Stimulated activated CD8-positive, alpha-beta memory T cell treated with anti-CD3 and anti-CD28 coated beads, Interleukin-7, amount 100 ng/mL, for 1 hour (primary cell): ENCODE data around the gene ARHGDIA.

Experiments
- DNase-seq, 2 donors: peaks; one replicate each; pipeline ENCODE4 v3.0.0-alpha.2; 2020; ENCODE audit warnings: low read depth in 2 of 2

Gene ARHGDIA

DNA sequence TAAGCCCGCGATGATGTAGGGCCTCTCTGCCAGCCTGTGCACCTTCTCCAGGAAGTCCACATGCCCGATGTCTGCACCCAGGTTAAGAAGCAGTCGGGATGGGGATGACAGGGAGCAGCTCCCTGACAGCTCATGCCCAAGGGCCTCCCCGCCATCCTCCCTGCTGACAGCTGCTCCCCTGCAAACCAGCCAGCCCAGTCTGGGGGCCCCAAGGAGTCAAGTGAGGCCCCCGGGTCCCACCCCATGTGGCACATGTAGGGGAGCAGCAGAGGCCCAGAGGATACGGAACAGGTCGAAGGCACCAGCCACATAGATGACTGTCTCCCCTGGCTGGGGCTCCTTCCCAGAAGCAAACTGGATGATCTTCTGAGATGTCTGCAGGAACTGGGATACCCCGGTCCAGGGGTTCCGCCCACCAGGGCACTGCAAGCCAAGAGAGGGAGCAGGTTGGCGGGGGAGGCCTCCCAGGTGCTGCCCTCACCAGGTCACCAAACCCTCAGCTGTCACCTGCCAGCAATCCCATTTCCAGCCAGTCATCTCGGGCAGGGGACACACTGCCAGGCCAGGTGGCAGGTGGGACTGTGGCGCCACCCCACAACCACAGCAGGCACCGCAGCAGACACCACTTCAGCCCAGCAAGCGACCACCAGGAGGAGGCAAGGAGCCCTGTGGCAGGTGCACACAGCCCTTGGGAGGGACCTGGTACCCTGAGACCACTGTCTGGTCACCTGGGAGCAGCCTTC is 35.5 kb upstream of the ARHGDIA start:
- no peak for DNase-seq

DNA sequence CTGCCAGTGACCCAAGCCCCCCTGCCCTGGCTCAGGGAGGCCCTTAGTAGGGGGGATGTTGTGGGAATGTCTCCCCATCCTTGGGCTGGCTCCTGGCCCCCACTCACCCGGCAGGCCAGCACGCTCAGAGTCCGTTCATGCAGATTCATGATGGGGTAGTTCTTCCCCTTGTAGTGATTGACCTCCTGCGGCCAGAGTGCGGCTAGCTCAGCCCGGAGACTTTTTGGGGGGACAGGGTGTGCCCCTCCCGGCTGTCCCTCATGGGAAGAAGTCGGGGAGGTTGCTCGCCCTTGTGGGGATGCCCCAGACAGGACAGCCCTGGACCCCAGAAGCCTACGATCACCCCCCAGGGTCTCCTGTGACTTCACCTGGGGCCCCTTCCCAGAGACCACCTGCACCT is 34.9 kb upstream of the ARHGDIA start:
- DNase-seq: no peak

DNA sequence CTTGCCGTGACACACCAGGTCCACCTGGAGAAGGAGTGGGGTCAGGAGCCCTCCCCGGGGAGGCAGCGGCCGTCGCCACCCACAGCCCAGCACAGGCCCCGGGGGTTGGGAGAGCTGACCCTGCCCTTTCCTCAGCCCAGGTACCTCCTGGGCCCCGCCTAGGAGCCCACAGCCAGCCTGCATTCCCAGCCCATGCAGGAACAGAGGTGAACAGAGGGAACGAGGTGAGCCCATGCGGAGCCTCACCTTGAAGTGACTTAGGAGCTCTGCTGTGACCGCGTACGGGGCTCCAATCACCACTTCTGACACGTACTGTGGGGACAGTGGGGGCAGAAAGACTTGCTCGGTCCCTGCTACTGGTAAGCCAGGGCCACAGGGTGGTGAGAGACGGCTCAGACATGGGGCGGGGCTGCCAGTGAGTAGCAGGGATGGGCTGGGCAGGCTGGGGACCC is 34.3 kb upstream of the ARHGDIA start:
- no peak for DNase-seq

DNA sequence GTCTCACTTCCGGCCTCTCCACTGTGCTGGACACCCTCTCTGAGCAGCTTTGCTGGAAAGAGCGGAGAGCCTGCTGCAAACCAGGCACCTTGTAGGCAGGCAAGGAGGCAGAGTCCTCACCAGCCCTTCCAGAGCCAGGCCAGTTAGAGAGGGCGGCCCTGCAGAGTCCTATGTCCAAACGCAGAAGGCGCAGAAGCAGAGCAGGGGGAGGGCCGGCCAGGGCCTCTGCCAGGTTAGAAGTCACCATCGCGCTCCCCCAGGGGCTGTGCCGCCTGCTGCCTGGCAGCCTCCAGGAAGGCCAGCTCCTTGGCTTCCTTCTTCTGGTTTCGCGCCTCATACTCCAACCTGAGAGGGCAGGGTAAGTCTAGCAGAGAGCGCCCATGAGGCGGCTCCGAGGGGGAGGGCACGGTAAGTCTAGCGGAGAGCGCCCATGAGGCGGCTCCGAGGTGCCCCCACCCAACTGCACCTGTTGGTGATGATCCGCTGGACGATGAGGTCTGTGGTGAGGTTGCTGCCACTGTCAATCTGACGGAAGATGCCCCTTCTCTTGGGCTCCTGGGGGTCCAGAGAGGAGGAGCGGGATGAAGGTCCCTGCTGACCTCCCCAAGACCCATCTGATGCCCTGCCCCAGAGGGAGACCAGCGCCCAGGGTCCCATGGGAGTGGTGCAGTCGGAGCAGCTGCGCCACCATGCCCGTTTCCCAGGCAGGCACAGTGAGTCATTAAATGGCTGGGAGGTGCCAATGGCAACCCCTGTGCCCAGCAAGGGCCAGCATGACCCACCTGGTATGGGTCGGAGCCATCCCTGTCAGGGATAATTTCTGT is 33.7 kb upstream of the ARHGDIA start:
- no peak for DNase-seq

DNA sequence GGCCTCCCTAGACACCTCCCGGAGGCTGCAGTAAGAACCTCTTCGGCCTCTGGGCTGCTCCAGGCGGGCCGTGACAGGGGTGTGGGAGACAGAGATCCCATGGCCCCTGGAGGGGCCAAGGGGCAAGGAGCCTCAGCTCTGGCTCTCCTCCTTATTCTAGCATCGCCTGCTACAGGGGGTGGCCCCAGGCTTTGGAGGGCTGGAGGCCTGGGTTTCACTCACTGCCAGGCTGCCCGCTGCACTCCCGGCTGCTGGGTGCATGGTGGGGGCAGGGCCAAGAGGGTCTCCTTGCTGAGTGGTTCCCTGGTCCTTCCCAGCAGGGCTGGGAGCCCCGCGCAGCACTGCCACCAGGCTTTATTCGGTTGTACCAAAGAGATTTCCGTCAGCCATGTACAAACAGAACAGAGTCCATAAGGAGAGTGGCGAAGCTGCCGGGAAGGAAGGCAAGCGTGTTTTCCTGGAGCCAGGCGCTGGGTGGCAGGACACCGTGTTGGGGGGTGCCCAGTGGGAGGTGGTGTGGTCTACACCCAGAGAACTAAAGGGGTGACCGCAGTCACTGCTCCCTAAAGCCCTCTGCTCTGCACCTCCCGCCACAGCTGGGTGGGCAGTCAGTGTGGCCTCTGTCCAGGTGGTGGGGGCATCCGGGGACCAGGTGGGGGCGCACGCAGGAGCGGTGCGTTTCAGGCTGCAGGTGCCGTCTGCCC is 32.9 kb upstream of the ARHGDIA start:
- DNase-seq: no peak

DNA sequence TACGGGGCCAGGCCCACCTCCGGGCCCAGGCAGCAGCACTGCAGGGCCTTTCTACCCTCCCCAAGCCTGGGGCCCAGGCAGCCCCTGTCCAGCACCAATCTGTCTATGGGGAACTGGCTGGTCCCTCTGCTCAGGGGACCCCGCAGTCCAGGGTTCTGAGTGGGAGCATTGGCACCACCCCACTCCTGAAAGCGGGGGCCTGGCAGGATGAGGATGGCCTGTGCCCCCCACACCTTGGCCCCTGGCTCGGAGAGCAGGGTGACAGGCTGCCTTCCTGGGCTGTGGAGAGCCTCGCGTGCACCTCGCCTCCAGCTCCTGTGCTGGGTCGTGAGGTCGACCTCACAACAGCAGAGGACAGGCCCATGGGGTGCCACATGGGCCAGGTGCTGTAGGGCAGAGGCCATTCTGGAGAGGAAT is 32.3 kb upstream of the ARHGDIA start:
- no peak for DNase-seq

DNA sequence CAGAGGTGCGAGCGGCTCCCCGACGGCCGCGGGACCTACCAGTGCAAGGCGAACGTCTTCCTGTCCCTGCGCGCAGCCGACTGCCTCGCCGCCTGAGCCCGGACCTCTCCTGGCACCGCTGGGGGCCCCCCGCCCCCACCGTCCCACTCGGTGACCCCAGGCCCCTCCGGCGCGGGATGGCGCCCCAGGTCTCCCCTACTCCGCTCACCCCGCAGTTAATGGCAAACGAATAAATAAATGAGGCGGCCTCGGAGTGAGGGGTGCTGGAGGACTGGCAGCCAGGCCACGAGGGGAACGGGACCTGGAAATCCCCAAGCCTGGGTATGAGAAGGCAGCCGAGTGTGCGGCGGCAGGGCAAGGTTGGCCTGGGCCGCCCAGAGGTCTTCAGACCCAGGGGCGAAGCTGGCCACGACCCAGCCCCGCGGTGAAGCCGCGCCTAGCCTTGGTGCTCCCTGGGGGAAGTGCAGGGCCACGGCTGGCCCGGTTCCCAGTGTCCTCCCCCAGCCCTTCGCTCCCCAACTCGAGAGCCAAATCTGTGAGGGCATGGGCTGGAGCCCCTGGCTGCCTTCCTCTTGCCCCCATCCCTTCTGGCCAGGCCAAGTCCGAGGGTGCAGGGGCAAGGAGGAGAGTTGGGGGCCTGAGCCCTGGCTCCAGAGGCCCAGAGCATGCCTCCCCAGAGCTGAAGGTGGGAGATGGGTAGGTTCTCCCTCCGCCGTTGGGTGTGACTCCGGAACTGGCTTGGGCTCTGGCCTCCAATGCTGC is 31.7 kb upstream of the ARHGDIA start:
- DNase-seq: no peak

DNA sequence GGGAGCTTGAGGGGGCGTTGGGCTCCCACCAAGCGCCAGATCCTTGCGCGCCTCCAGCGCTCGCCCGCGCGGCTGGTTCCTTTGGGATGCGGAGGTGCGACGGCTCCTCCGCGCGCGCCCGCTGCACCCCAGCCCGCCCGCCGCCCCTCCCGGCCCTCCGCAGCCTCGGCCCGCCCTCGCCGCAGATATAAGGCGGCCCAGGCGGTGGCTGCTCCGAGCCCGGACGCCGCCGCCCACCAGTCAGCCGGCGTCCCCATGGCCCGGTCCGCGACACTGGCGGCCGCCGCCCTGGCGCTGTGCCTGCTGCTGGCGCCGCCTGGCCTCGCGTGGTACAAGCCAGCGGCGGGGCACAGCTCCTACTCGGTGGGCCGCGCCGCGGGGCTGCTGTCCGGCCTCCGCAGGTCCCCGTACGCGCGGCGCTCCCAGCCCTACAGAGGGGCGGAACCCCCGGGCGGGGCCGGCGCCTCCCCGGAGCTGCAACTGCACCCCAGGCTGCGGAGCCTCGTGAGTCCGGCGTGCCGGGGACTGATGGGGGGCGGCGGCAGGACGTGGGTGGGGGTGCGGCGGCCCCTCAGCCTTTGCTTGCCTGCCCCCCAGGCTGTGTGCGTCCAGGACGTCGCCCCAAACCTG is 31.0 kb upstream of the ARHGDIA start, which contains the start of gene NPB:
Gene NPB, plus strand, starts transcription at position 216 of the 630 bp plus-strand sequence. Its CDS starts 40 bp downstream, at position 256.
- no peak for DNase-seq

DNA sequence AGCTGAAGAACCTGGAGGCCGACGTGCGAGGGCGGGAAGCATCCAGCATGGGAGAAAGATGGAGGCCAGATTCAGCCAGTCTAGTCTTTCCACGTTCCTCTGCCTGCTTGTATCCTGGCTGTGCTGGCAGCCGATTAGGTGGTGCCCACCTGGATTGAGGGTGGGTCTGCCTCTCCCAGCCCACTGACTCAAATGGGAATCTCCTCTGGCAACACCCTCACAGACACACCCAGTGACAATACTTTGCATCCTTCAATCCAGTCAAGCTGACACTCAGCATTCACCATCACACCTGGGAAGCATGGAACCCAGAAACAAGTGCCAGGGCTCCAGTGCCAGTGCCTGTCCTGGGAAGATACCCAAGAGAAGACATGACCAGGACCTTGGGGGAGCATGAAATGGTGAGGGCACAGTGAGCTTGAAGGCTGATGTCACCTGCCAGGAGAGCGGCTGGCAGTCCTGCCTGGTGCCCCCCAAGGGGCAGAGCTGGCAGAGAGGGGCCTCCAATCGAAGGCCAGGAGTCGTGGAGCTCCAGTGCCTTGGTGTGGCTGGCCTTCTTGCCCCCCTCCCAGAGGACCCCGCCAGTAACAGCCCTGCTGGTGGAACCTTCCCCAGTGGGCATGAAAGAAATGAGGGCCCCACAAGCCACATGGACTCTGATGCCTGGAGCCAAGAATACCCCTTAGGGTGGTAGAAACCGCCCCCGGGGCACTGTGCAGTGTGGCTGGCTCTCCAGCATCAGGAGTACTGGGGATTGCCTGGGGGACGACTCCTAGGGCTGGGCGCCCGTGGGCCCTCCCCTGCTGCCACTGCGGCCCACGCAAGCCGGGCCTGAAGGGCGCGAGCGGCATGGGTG is 30.3 kb upstream of the ARHGDIA start:
- DNase-seq: no peak

DNA sequence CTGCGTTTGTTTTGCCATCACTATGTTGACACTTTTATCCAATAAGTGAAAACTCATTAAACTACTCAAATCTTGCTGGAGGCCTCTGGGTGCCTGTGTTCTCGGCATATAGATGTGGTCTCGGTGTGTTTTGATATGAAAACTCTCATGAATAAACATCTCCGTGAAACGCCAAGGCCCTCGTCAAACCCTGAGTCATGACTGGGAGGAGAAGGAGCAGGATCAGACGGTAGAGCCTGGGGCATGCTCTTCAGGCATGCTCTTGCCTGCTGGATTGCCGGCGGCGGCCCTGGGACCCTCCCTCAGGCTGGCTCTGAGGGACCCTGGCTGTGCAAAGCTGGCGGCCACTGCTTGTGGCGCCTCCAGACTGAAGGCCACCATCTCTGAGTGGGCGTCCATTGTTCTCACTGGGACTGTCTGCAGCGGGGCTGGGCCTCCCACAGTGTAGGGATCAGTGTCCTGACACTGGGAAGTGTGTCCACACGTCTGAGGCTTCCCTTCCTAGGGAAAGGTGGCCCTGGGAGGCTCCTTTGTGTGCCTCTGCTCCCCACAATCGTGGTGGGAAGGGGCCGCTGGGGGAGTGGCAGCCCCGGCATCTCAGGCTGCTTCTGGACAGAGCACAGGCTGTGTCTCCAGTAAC is 29.2 kb upstream of the ARHGDIA start:
- no peak for DNase-seq

DNA sequence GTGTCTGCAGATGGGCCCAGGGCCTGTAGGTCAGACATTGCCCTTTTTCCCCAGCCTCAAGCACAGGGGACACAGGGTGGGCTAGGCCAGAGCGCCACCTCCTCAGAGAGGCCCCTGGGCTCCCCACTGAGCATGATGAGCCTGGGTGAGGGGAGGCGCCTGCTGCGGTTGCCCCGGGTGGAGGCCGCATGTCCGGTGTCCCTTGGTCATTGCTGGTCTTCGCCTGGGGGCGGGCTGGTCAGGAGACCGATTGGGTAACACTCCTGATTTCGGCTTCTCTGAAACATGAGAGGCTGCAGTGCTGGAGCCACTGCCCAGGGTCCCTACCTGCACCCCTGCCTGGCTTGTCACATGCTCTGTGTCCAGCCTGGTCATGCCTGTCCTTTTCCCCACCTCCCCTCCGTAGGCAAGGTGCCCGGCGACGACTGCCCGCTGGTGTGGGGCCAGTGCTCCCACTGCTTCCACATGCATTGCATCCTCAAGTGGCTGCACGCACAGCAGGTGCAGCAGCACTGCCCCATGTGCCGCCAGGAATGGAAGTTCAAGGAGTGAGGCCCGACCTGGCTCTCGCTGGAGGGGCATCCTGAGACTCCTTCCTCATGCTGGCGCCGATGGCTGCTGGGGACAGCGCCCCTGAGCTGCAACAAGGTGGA is 28.5 kb upstream of the ARHGDIA start:
- no peak for DNase-seq

DNA sequence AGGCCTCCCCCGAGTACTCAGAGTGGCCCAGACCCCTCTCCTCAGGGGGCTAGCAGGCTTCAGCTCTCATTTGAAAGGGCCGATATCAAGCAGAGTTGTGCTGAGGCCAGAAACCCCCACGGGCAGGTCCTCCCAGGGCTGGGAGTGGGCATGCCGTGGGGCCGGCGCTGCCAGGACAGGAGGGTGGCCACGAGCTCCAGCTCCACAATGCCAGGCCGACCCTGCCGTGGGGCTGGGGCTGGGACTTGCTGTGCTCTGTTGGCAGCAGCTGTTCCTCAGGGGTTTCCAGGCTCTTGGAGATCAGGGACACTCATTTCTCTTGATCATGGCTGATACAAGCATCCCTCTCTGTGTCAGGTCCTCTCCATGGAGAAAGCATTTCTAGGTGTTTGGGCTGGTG is 27.7 kb upstream of the ARHGDIA start:
- DNase-seq: no peak

DNA sequence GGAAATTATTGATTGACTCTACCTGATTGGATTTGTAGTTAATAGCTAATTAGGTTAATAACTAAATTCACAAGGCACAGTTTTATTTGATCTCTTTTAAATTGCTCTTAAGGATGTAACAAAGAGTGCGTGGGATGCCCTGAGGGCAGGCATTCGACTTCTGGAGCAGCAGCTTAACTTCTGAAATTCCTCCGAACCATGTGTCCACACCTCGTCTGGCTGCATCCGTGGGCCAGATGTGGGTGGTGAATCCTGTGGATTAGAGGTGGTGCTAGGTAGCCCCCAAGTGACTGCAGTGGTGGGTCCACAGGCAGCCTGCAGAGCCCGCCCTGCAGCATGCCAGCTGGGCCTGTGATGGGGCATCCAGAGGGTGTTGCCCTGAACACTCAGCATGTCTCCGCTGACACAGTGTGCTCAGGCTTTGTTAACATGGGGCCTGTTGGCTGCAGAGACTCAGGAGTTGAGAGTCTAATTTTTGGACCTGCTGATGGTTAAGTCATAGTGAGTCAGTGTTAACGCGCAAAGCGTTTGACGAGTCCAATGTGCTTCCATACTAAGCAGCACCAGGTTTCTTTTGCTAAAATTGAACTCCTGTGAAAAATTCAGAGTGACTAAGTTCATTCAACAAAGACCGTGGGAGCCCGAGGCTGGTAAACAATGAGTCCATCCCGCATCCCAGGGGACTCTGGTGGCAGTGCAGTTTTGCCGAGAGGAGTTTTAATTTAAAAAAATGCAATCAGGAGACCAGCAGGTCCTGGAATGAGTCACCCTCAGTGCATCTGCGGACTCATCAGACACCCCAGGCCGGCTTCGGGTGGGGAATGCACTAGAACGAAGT is 27.1 kb upstream of the ARHGDIA start:
- no peak for DNase-seq

DNA sequence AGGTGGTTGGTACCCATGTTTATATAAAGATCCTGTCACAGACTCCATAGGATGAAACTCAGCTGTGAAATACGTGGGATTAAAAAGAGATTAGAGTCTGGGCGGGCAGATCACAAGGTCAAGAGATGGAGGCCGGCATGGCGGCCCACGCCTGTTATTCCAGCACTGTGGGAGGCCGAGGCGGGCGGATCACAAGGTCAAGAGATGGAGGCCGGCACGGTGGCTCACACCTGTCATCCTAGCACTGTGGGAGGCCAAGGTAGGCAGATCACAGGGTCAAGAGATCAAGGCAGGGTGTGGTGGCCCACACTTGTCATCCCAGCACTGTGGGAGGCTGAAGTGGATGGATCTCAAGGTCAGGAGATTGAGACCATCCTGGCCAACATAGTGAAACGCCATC is 24.3 kb upstream of the ARHGDIA start:
- DNase-seq: no peak

DNA sequence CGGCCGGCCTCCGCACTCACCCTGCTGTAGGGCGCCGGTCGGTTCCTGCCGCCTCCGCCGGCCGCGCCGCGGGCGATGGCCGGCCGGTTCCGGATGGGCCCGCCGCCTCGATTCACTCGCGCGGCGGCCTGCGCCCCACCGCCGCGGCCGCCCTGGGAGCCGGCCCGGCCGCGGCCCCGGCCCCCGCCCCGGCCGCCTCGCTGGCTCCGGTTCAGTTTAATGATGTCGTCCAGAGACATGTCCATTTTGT is 20.1 kb upstream of the ARHGDIA start:
- DNase-seq: no peak

DNA sequence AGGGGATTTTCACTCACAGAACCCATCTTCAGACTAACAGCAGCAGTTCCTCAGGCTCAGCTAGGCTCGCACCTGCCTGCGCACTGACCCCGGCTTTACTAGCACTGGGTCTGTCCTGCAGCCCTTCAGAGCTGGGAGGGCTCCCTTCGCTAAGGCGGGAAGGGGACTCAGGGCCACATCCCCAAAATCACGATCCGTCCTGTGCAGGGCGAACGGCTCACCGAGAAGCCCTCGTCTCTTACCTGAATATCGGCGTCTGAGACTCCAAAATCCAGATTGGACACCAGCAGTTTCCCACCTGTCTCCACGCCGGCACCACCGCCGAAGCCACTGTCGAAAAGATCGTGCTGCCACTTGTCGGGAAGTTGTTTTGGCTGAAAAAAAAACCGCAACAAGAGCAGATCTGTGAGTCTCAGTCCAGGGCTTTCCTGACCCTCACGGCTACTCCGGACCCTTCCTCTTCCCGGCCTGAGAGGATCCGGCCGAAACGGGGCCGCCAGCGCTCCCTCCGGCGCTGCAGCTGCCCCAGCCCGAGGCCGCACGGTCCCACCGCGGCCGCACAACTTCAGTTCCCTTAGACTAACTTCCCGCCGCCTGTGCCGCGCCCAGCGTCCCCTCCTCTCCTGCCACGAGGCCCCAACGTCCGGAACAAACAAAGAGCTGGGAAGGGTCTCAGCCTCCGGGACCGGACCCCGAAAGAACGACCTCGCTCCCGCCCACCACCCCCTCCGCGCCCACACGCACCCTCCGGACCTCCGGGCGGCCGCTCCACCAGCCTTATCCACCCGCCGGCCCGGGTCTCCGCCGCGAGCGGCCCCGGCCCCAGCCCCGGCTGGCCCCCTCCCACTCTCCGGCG is 19.5 kb upstream of the ARHGDIA start:
- DNase-seq: no peak

DNA sequence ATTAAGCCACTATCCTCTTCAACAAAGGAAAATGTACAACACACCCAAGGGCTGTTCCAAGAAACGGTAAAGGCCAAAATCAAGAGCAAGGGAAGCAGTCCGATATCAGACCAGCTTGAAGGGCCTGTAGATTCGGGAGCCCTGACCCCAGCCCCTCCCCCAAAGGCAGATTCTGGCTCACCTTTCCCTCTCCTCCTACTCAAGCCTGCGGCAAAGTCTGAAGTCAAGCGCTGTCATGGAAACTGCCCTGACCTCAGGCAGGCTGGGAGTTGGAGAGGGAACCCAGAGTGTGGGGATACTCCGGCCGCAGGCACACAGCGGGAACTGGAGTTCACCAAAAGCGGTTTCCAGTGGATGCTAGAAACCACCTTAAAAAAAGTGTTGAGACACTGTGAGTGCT is 18.5 kb upstream of the ARHGDIA start:
- no peak for DNase-seq
